HG02610 (cell line): ENCODE measurements around the gene FBLIM1.

Experiments
- ATAC-seq: cut with Tn5 transposase; IDR thresholded peaks from one replicate; pipeline ENCODE4 v1.9.1; 2021; ENCODE audit warnings: mild to moderate bottlenecking, moderate library complexity; ENCODE audit not compliant: unreplicated experiment

The FBLIM1 gene

GRCh38 chr1:15758343-15758931 is at the start of gene FBLIM1:
Gene FBLIM1 (plus strand): TSS chr1:15758795. CDS start chr1:15764984, 6,189 bp downstream.
- no peak for ATAC-seq

GRCh38 chr1:15709226-15709625 is 49.4 kb upstream of the FBLIM1 start:
- ATAC-seq, result no peak

GRCh38 chr1:15712168-15712567 is 46.4 kb upstream of the FBLIM1 start:
- ATAC-seq, result no peak

- ATAC-seq, result no peak
These were observed 44.0 kb upstream of the FBLIM1 start for GRCh38 chr1:15714406-15715136.

- ATAC-seq, result no peak
These were observed 41.0 kb upstream of the FBLIM1 start for GRCh38 chr1:15717418-15718125.

- no peak for ATAC-seq
These were observed 40.4 kb upstream of the FBLIM1 start for GRCh38 chr1:15718199-15718601.

- no peak for ATAC-seq
These were observed 39.0 kb upstream of the FBLIM1 start for GRCh38 chr1:15719381-15720120.

- no peak for ATAC-seq
These were observed 37.7 kb upstream of the FBLIM1 start for GRCh38 chr1:15720861-15721260.

- ATAC-seq, result no peak
These were observed 36.2 kb upstream of the FBLIM1 start for GRCh38 chr1:15722411-15722810.

GRCh38 chr1:15722836-15723532 is 35.6 kb upstream of the FBLIM1 start:
- no peak for ATAC-seq

GRCh38 chr1:15723631-15724246 is 34.9 kb upstream of the FBLIM1 start:
- no peak for ATAC-seq

GRCh38 chr1:15724949-15725880 is 33.4 kb upstream of the FBLIM1 start:
- ATAC-seq, result no peak

GRCh38 chr1:15726508-15726907 is 32.1 kb upstream of the FBLIM1 start:
- ATAC-seq, result no peak

GRCh38 chr1:15727021-15727420 is 31.6 kb upstream of the FBLIM1 start:
- no peak for ATAC-seq

GRCh38 chr1:15727424-15727823 is 31.2 kb upstream of the FBLIM1 start:
- ATAC-seq, result no peak

GRCh38 chr1:15727866-15728534 is 30.6 kb upstream of the FBLIM1 start:
- ATAC-seq, result no peak

- no peak for ATAC-seq
These were observed 29.5 kb upstream of the FBLIM1 start for GRCh38 chr1:15728937-15729657.

GRCh38 chr1:15730423-15730822 is 28.2 kb upstream of the FBLIM1 start:
- ATAC-seq, result no peak
